GM04503 (cell line): ENCODE data around the gene MGMT.

ENCODE experiments used
- DNase-seq: peaks from one replicate; pipeline ENCODE4 v3.0.0-alpha.2; 2012; ENCODE audit warnings: low read depth

MGMT gene

GRCh38 chr10:129761981-129762956 is 295.2 kb downstream of the MGMT start:
- DNase-seq: no peak

GRCh38 chr10:129764011-129764900 is 297.2 kb downstream of the MGMT start:
- no peak for DNase-seq

GRCh38 chr10:129764901-129765663 is 298.0 kb downstream of the MGMT start:
- no peak for DNase-seq

- no peak for DNase-seq
These were observed 298.9 kb downstream of the MGMT start for GRCh38 chr10:129765664-129766550.

GRCh38 chr10:129766611-129767550 is 299.8 kb downstream of the MGMT start:
- no peak for DNase-seq

- DNase-seq: no peak
These were observed 300.7 kb downstream of the MGMT start for GRCh38 chr10:129767751-129768150.

- no peak for DNase-seq
These were observed 301.7 kb downstream of the MGMT start for GRCh38 chr10:129768437-129769355.

- no peak for DNase-seq
These were observed 302.5 kb downstream of the MGMT start for GRCh38 chr10:129769381-129770116.

- no peak for DNase-seq
These were observed 303.2 kb downstream of the MGMT start for GRCh38 chr10:129770286-129770685.

- DNase-seq: no peak
These were observed 304.0 kb downstream of the MGMT start for GRCh38 chr10:129771024-129771423.

GRCh38 chr10:129771576-129771975 is 304.5 kb downstream of the MGMT start:
- DNase-seq: no peak

- DNase-seq: no peak
These were observed 305.0 kb downstream of the MGMT start for GRCh38 chr10:129771991-129772431.

- no peak for DNase-seq
These were observed 305.7 kb downstream of the MGMT start for GRCh38 chr10:129772468-129773358.

GRCh38 chr10:129773359-129773990 is 306.4 kb downstream of the MGMT start:
- DNase-seq: no peak

GRCh38 chr10:129774082-129774735 is 307.2 kb downstream of the MGMT start:
- no peak for DNase-seq
